DOHH2 (cell line): ENCODE data around the gene PDE4D.

Experiments
- H3F3A ChIP-seq: fragments of 200-600 bp; sonication (generic), shearing (Covaris generic); 2 replicates; pipeline ENCODE4 v1.6.0; 2016; ENCODE audit warnings: antibody characterized with exemption, mild to moderate bottlenecking; ENCODE audit not compliant: control insufficient read depth, insufficient read depth
- H3K27ac ChIP-seq: fragments of 200-600 bp; sonication (generic); 2 replicates; pipeline ENCODE4 v1.5.1; 2014; ENCODE audit warnings: low read depth, mild to moderate bottlenecking, low read length, moderate library complexity
- H3K27me3 ChIP-seq: fragments of 200-600 bp; sonication (generic); 2 replicates; pipeline ENCODE4 v1.6.1; 2014; ENCODE audit warnings: mild to moderate bottlenecking, low read length, mixed read lengths; ENCODE audit not compliant: control insufficient read depth
- H3K36me3 ChIP-seq: fragments of 200-600 bp; sonication (generic); 2 replicates; pipeline ENCODE4 v1.6.1; 2014; ENCODE audit warnings: mild to moderate bottlenecking, low read length, moderate library complexity, mixed read lengths; ENCODE audit not compliant: control insufficient read depth
- H3K4me1 ChIP-seq: fragments of 200-600 bp; sonication (generic); 2 replicates; pipeline ENCODE4 v1.6.1; 2014; ENCODE audit warnings: mild to moderate bottlenecking, low read length, mixed read lengths; ENCODE audit not compliant: control insufficient read depth
- H3K4me2 ChIP-seq: fragments of 200-600 bp; sonication (generic); 2 replicates; pipeline ENCODE4 v1.6.0; 2014; ENCODE audit warnings: mild to moderate bottlenecking, low read length, moderate library complexity
- H3K4me3 ChIP-seq: fragments of 200-600 bp; sonication (generic); 2 replicates; pipeline ENCODE4 v1.5.1; 2014; ENCODE audit warnings: mild to moderate bottlenecking, low read length, mixed read lengths
- H3K79me2 ChIP-seq: fragments of 200-600 bp; sonication (generic); 2 replicates; pipeline ENCODE4 v1.6.1; 2014; ENCODE audit warnings: mild to moderate bottlenecking, low read length, mixed read lengths; ENCODE audit not compliant: control insufficient read depth
- H3K9me2 ChIP-seq: fragments of 200-600 bp; sonication (generic); replicated peaks from 2 replicates; pipeline ENCODE4 v1.6.1; 2014; ENCODE audit warnings: mild to moderate bottlenecking, low read length, mixed read lengths; ENCODE audit not compliant: control insufficient read depth
- H3K9me3 ChIP-seq: fragments of 200-600 bp; sonication (generic); 2 replicates; pipeline ENCODE4 v1.6.1; 2014; ENCODE audit warnings: antibody characterized with exemption, low read length, mixed read lengths; ENCODE audit not compliant: control insufficient read depth, insufficient read depth
- H4K20me1 ChIP-seq: fragments of 200-600 bp; sonication (generic); 2 replicates; pipeline ENCODE4 v1.6.0; 2014; ENCODE audit warnings: low read depth, mild to moderate bottlenecking, antibody characterized with exemption, low read length, moderate library complexity; ENCODE audit not compliant: control insufficient read depth, insufficient read depth
- EZH2phosphoT487 ChIP-seq: fragments of 200-600 bp; sonication (generic); IDR thresholded peaks from 2 replicates; pipeline ENCODE4 v1.6.1; 2017; ENCODE audit warnings: borderline replicate concordance, mild to moderate bottlenecking, antibody characterized with exemption, low read length, moderate library complexity, mixed read lengths
- TF ChIP-seq, protein P1 (sequence below): fragments of 200-600 bp; sonication (generic); IDR thresholded peaks from one replicate; pipeline ENCODE4 v1.5.1; 2014; ENCODE audit warnings: antibody characterized with exemption, mild to moderate bottlenecking, low read depth, low read length; ENCODE audit not compliant: poor library complexity, severe bottlenecking

The PDE4D gene

GRCh38 chr5:59236448-59236847 lies 657.1 kb downstream of the PDE4D start:
- Histone ChIP-seq H3K4me3 (no peak overlapping the region), H3K4me2 (no peak overlapping the region), H4K20me1 (no peaks in the 10 kb centered on the region), H3K27ac (no peak overlapping the region), H3K4me1 (no peaks in the 10 kb centered on the region), H3K9me2 (no peaks in the 10 kb centered on the region), H3K9me3 (no peaks in the 10 kb centered on the region), H3K27me3 (peaks cover 37% of the 10 kb centered on the region), H3F3A (no peaks in the 10 kb centered on the region), H3K79me2 (no peaks in the 10 kb centered on the region), H3K36me3 (no peaks in the 10 kb centered on the region)
- TF ChIP-seq EZH2phosphoT487: no peak
- TF ChIP-seq, protein P1, sequence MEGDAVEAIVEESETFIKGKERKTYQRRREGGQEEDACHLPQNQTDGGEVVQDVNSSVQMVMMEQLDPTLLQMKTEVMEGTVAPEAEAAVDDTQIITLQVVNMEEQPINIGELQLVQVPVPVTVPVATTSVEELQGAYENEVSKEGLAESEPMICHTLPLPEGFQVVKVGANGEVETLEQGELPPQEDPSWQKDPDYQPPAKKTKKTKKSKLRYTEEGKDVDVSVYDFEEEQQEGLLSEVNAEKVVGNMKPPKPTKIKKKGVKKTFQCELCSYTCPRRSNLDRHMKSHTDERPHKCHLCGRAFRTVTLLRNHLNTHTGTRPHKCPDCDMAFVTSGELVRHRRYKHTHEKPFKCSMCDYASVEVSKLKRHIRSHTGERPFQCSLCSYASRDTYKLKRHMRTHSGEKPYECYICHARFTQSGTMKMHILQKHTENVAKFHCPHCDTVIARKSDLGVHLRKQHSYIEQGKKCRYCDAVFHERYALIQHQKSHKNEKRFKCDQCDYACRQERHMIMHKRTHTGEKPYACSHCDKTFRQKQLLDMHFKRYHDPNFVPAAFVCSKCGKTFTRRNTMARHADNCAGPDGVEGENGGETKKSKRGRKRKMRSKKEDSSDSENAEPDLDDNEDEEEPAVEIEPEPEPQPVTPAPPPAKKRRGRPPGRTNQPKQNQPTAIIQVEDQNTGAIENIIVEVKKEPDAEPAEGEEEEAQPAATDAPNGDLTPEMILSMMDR: no peak

- no peaks in the 10 kb centered on the region for H3K9me2 ChIP-seq
- H3F3A ChIP-seq: no peaks in the 10 kb centered on the region
- no peaks in the 10 kb centered on the region for H3K4me1 ChIP-seq
- no peak overlapping the region for H3K27ac ChIP-seq
- H3K9me3 ChIP-seq: no peaks in the 10 kb centered on the region
- H4K20me1 ChIP-seq: no peaks in the 10 kb centered on the region
- peaks cover 20% of the 10 kb centered on the region for H3K27me3 ChIP-seq
- H3K36me3 ChIP-seq: no peaks in the 10 kb centered on the region
- no peaks in the 10 kb centered on the region for H3K79me2 ChIP-seq
- H3K4me3 ChIP-seq: no peak overlapping the region
- H3K4me2 ChIP-seq: no peak overlapping the region
- TF ChIP-seq, protein P1: no peak
- TF ChIP-seq EZH2phosphoT487: no peak
Observed at GRCh38 chr5:59234236-59234635, 659.3 kb downstream of the PDE4D start.

GRCh38 chr5:59231221-59231931 lies 662.1 kb downstream of the PDE4D start:
- no peaks in the 10 kb centered on the region for H3K4me1 ChIP-seq
- H3K4me2 ChIP-seq: no peak overlapping the region
- H3K4me3 ChIP-seq: no peak overlapping the region
- no peaks in the 10 kb centered on the region for H3F3A ChIP-seq
- no peaks in the 10 kb centered on the region for H4K20me1 ChIP-seq
- no peaks in the 10 kb centered on the region for H3K9me2 ChIP-seq
- H3K79me2 ChIP-seq: no peaks in the 10 kb centered on the region
- TF ChIP-seq, protein P1: no peak
- no peak for TF ChIP-seq EZH2phosphoT487
- H3K27ac ChIP-seq: no peak overlapping the region
- H3K27me3 ChIP-seq: peaks cover 4% of the 10 kb centered on the region; the same call in 1 of the 2 replicates
- no peaks in the 10 kb centered on the region for H3K36me3 ChIP-seq
- no peaks in the 10 kb centered on the region for H3K9me3 ChIP-seq
